Muscle of arm (tissue), 12 donors: Measurements from ENCODE around the gene UQCRC1. TPM values are rescaled to one million over a fixed set of nuclear protein-coding genes. Genes with fewer than 3 reads are reported as not detected.

Experiments used
- DNase-seq: peaks from one replicate; pipeline ENCODE4 v3.0.0-alpha.2; 2013
- polyA plus RNA-seq, 12 donors: library from polyadenylated mRNA; unstranded; fragments of 120-200 nt; gene quantifications; one replicate each; pipeline ENCODE4 v1.2.1, GENCODE V29; 2013; ENCODE audit not compliant: insufficient read length in 12 of 12

UQCRC1 gene
- polyA plus RNA-seq, 12 donors, result 121 to 187 (median 168) TPM; not detected in 1

DNA sequence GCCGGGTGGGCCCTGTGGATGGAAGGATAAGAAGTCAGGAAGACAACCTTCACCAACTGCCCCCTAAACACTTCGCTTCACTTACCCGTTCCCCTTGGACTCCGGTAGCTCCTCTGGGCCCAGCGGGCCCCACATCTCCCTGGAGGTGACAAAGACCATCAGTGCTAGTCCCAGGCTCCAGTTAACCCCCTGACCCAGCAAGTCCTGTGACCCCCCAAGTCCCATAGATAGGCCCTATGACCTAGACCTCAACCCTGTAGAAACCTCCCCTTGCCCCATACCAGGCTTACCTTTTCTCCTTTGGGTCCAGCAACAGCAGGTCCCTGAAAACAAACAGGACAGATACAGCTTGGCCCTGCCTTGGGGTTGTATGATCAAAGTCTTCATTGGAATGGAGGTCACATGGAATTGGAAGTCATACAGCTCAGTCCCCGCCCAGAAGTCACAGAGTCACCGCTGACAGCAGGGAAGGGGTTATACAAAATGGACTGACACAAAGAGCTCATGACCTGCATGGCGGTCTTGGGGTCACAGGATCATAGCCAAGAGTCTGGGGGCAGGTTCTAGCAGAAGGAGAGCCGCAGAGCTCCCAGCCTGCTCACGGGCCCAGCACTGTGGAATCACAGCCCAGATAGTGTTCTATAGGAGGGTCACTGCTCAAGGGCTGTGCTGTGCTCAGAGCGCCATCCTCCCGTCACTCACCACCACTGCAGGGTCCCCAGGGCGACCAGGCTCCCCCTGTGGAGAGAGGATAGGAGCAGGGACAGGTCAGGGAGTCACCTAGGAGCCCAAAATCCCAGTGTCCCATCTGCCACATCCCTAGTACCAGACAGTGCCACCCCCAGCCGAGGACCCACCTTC is 27.6 kb downstream of the UQCRC1 start:
- no peak for DNase-seq

DNA sequence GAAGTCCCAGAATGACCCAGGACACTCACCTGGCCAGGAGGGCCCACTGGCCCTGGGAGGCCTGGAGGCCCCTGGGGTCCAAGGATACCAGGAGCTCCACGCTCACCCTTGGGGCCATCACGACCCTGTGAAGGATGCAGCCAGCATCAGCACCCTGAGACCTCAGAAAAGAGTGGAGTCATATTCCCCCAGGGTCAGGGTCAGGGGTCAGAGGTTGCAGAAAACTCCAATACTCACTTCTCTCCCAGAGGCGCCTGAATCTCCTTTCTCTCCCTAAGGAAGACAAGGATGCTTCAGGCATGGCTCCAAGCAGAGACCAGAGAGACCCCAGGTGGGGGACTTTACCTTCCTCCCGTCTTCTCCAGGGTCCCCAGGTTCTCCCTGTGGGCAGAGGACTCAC is 32.8 kb downstream of the UQCRC1 start:
- DNase-seq, result no peak

- no peak for DNase-seq
Measured at GRCh38 chr3:48575366-48575765, 34.1 kb downstream of the UQCRC1 start.

GRCh38 chr3:48573973-48574585 is 35.4 kb downstream of the UQCRC1 start:
- DNase-seq, result no peak

- DNase-seq, result no peak
Measured at GRCh38 chr3:48572517-48572916, 36.9 kb downstream of the UQCRC1 start.

- DNase-seq, result no peak
Measured at GRCh38 chr3:48571938-48572337, 37.5 kb downstream of the UQCRC1 start.

GRCh38 chr3:48569808-48570450 is 39.5 kb downstream of the UQCRC1 start:
- DNase-seq, result no peak

GRCh38 chr3:48569400-48569799 is 40.0 kb downstream of the UQCRC1 start:
- no peak for DNase-seq

- DNase-seq, result no peak
Measured at GRCh38 chr3:48568476-48568875, 41.0 kb downstream of the UQCRC1 start.

DNA sequence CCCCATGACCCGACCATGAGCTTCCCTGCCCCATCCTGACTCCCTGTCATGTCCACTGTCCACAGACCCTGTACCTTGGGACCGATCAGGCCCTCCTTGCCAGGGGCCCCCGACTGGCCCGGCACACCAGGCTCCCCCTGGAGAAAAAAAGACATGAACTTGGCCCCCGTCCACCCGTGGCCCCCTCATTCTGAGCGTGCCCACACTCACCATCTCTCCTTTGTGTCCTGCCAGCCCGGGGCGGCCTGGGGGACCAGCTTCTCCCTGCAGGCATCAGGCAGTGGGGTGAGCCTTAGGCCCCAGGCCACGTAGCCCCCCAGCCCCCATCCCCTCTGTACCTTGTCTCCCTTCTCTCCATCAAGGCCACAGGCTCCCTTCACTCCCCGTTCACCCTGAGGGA is 41.9 kb downstream of the UQCRC1 start:
- DNase-seq, result no peak

DNA sequence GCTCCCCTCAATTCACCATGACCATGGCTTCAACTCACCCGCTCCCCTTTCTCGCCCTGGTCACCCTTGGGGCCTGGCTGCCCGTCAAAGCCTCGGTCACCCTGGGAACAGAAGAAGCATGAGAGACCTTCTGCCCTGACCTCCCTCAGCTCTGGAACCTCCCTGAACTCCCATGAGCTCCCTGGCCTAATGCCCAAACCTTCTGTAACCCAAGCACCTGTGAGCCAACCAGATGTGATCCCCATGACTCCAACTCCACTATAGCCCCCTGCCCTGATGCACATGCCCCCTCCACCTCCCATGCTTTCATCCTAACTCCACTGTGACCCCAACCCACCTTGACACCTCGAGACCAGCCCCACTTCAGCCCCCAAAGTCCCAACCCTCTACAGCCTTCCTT is 42.4 kb downstream of the UQCRC1 start:
- DNase-seq, result no peak

GRCh38 chr3:48566401-48566760 is 43.1 kb downstream of the UQCRC1 start:
- no peak for DNase-seq

DNA sequence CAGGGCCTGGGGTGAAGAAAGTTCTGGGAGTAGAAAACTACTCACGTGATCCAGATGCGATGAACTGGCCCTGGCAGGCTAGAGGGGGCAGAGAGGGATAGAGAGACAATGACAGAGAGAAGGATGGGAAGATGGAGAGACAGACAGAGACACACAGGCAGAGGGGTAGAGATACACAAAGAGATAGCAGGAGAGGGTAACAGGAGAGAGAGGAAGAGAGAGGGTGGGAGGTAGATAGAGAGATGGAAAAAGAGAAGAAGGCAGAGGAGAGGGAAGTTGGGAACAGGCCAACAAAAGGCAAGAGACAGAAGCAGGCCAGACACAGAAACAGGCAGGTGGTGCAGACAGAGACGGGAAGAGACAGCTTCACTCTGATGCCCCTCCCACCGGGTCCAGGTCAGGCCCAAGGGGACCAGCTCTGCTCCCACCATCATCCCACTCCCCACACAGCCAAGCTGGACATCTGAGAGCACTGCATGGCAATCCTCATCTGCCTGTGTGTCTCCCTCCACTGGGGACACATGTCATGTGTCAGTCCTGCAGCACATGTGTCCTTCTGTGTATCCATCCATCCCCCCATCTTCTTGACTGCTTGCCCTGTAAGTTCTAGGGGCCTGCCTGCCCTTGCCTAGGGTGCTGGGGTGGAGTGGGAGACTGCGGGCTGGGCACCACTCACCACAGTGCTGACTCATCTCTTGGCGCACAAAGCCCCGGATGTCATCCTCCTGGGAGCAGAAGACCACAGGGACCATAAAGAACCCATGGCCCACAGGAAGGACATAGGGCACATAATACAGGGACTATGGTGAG is 43.6 kb downstream of the UQCRC1 start:
- DNase-seq, result no peak

- DNase-seq, result no peak
Measured at GRCh38 chr3:48565186-48565585, 44.3 kb downstream of the UQCRC1 start.

DNA sequence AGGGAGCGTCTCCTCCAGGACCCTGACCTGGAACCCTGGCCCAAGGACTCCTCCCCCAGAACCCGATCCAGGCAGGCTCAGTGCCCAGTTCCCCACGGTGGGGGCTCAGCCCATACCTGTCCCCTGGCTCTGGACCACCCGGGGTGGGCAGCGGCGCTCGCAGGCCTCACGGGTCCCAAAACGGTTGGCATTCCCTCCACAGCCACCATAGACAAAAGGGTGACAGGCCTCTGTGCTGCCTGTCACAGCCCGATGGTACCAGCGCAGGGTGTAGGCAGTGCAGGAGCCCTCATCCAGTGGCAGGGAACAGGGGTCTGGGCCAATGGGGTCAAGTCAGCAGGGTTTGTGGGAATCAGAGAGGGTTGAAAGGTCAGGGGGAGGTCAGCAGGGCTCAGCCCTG is 44.8 kb downstream of the UQCRC1 start:
- DNase-seq, result no peak

DNA sequence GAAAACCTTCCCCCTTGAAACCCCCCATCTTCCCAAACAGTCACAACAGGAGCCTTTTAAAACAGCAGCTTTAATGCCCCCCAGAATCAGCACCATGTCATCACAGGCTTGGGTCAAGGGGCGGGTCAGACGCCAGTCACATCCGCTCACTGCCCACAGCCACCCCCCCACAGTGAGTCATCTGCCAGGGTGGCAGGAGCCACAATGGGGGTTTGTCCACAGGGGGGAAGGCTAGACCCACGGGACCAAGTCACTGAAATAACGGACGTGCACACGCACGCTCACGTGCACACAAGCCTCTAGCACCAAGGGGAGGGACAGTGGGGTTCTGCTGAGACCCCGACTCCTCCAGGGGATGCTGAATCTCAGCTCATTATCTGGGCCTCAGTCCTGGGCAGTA is 45.4 kb downstream of the UQCRC1 start:
- DNase-seq, result no peak

DNA sequence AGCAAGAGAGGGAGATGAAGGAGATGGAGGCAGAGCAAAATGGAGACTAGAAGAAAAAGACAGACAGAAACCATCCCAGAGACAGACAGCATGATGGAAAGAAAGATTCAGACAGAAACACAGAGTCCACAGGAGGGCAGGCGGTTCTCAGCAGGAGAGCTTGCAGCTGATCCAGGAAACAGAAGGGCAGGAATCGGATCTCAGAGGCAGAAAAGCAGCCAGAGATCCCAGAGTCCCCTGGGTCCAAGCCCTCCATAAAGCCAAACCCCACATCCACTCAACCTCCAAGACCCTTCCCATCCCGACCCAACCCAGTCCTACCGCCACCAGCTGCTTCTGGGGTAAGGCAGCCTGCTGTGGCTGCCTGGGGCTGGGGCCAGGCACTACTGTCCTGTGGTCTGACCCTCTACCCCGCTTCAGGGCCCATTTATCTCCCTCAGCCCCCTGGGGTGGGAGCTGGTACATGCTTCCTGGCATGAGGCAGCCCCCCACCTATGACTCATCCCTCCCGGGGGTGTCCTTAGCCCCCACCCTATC is 46.0 kb downstream of the UQCRC1 start, which contains the start of gene UCN2:
UCN2 (minus strand) TSS at position 400 of the 537 bp plus-strand sequence. CDS start 657 bp downstream, outside the sequence.
- no peak for DNase-seq

GRCh38 chr3:48562367-48563095 is 46.9 kb downstream of the UQCRC1 start:
- no peak for DNase-seq

- no peak for DNase-seq
Measured at GRCh38 chr3:48561045-48561736, 48.3 kb downstream of the UQCRC1 start.

GRCh38 chr3:48560648-48561018 is 48.8 kb downstream of the UQCRC1 start:
- no peak for DNase-seq
